Endothelial cell of umbilical vein (primary cell): ENCODE measurements around the gene POU6F2.

ENCODE experiments used
- TF ChIP-seq, protein P1 (sequence below), 2 donors: IDR thresholded peaks; 1 replicate in 1 of 2; 2 replicates in 1 of 2; pipeline ENCODE4 v1.5.1; 2011; ENCODE audit warnings: low read length in 2 of 2, mild to moderate bottlenecking in 2 of 2, moderate library complexity in 2 of 2, control low read depth in 1 of 2, inconsistent platforms in 1 of 2, low read depth in 1 of 2; ENCODE audit not compliant: insufficient read depth in 1 of 2; ENCODE audit errors: extremely low read depth in 1 of 2
- TF ChIP-seq, protein P2 (sequence below): IDR thresholded peaks from 2 replicates; pipeline ENCODE4 v1.6.1; 2011; ENCODE audit not compliant: insufficient read depth, insufficient read length

GRCh38 chr7:39186671-39187070, 209.0 kb downstream of the POU6F2 start:
- TF ChIP-seq, protein P1, sequence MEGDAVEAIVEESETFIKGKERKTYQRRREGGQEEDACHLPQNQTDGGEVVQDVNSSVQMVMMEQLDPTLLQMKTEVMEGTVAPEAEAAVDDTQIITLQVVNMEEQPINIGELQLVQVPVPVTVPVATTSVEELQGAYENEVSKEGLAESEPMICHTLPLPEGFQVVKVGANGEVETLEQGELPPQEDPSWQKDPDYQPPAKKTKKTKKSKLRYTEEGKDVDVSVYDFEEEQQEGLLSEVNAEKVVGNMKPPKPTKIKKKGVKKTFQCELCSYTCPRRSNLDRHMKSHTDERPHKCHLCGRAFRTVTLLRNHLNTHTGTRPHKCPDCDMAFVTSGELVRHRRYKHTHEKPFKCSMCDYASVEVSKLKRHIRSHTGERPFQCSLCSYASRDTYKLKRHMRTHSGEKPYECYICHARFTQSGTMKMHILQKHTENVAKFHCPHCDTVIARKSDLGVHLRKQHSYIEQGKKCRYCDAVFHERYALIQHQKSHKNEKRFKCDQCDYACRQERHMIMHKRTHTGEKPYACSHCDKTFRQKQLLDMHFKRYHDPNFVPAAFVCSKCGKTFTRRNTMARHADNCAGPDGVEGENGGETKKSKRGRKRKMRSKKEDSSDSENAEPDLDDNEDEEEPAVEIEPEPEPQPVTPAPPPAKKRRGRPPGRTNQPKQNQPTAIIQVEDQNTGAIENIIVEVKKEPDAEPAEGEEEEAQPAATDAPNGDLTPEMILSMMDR (IDR thresholded peaks at IDR 0.05; ENCODE audit: extremely low read depth in 1 of 2, insufficient read depth in 1 of 2, low read depth in 1 of 2, low read length in 2 of 2): no peak
- TF ChIP-seq, protein P2, sequence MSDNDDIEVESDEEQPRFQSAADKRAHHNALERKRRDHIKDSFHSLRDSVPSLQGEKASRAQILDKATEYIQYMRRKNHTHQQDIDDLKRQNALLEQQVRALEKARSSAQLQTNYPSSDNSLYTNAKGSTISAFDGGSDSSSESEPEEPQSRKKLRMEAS: no peak
